D721Med (cell line): ENCODE data around the gene RREB1.

ENCODE experiments used
- DNase-seq: peaks from one replicate; pipeline ENCODE4 v3.0.0; 2011; ENCODE audit warnings: low spot score; ENCODE audit not compliant: insufficient read length
- FAIRE-seq: peaks from 2 replicates; lab custom pipeline; 2011; peaks lifted over from hg19 to GRCh38; lab: Jason Lieb, UNC
- CTCF ChIP-seq: IDR thresholded peaks from 2 replicates; pipeline ENCODE4 v1.5.1; 2012; ENCODE audit warnings: mild to moderate bottlenecking, control low read depth; ENCODE audit not compliant: insufficient read depth; ENCODE audit errors: missing control alignments

Gene RREB1

GRCh38 chr6:7215131-7215530 is 107.4 kb downstream of the RREB1 start:
- TF ChIP-seq CTCF = no peak
- FAIRE-seq (no peak), DNase-seq (no peak)

- no peak for TF ChIP-seq CTCF
- FAIRE-seq (no peak), DNase-seq (no peak)
These were observed 108.1 kb downstream of the RREB1 start for GRCh38 chr6:7215798-7216231.

GRCh38 chr6:7216941-7217621 is 109.3 kb downstream of the RREB1 start:
- FAIRE-seq (no peak), DNase-seq (no peak)
- no peak for TF ChIP-seq CTCF

GRCh38 chr6:7218406-7218988 is 110.7 kb downstream of the RREB1 start:
- FAIRE-seq = no peak
- TF ChIP-seq CTCF = no peak
- DNase-seq = no peak

GRCh38 chr6:7219310-7219709 is 111.5 kb downstream of the RREB1 start:
- no peak for FAIRE-seq
- no peak for TF ChIP-seq CTCF
- no peak for DNase-seq

GRCh38 chr6:7222197-7222596 is 114.4 kb downstream of the RREB1 start:
- no peak for TF ChIP-seq CTCF
- FAIRE-seq = no peak

GRCh38 chr6:7224731-7225130 is 117.0 kb downstream of the RREB1 start:
- no peak for DNase-seq
- TF ChIP-seq CTCF = no peak
- no peak for FAIRE-seq

More at GRCh38 chr6:7222197-7222596, 114.4 kb downstream of the RREB1 start:
- DNase-seq = no peak
